HepG2 (cell line): ENCODE measurements around the gene PPM1M. TPM values are rescaled to one million over a fixed set of nuclear protein-coding genes. Genes with fewer than 3 reads are reported as not detected.

Experiments used
- CBX5 ChIP-seq: sonication (generic); formaldehyde crosslinking; IDR thresholded peaks from 2 replicates; pipeline ENCODE4 v1.4.0; 2020; ENCODE audit warnings: missing genetic modification reagents, borderline replicate concordance
- DMAP1 ChIP-seq: IDR thresholded peaks from 2 replicates; pipeline ENCODE4 v1.6.1; 2016
- KAT8 ChIP-seq: IDR thresholded peaks from 2 replicates; pipeline ENCODE4 v1.6.1; 2016; ENCODE audit warnings: missing genetic modification reagents, missing compliant biosample characterization
- KDM5A ChIP-seq: fragments of 200-600 bp; sonication (generic); IDR thresholded peaks from 2 replicates; pipeline ENCODE4 v1.7.0; 2018; ENCODE audit warnings: antibody characterized with exemption, mild to moderate bottlenecking, low read length, borderline replicate concordance
- PHF20 ChIP-seq: sonication (generic); formaldehyde crosslinking; IDR thresholded peaks from 2 replicates; pipeline ENCODE4 v1.5.0; 2020; ENCODE audit warnings: mild to moderate bottlenecking, missing genetic modification reagents
- RFXAP ChIP-seq: sonication (generic); formaldehyde crosslinking; IDR thresholded peaks from 2 replicates; pipeline ENCODE4 v1.4.0; 2020; ENCODE audit warnings: missing genetic modification reagents, borderline replicate concordance
- SRSF9 ChIP-seq: fragments of 200-400 bp; formaldehyde crosslinking; IDR thresholded peaks from 2 replicates; pipeline ENCODE4 v1.6.1; 2018; ENCODE audit warnings: borderline replicate concordance, mild to moderate bottlenecking, low read depth, low read length; ENCODE audit not compliant: insufficient read depth, poor library complexity, severe bottlenecking
- TARDBP ChIP-seq: sonication (generic); formaldehyde crosslinking; IDR thresholded peaks from 2 replicates; pipeline ENCODE4 v1.8.0; 2022; ENCODE audit warnings: mild to moderate bottlenecking, missing genetic modification reagents
- TEAD3 ChIP-seq: optimal IDR thresholded peaks from 2 replicates; pipeline ENCODE3; 2016; ENCODE audit warnings: borderline replicate concordance
- ZBTB21 ChIP-seq: sonication (generic); formaldehyde crosslinking; IDR thresholded peaks from 2 replicates; pipeline ENCODE4 v1.4.0; 2020; ENCODE audit warnings: missing genetic modification reagents
- ZBTB3 ChIP-seq: sonication (generic); formaldehyde crosslinking; IDR thresholded peaks from 2 replicates; pipeline ENCODE4 v1.4.0; 2020; ENCODE audit warnings: low read depth, mild to moderate bottlenecking, moderate library complexity, missing genetic modification reagents, borderline replicate concordance
- ZBTB7B ChIP-seq: sonication (generic); formaldehyde crosslinking; IDR thresholded peaks from 2 replicates; pipeline ENCODE4 v1.4.0; 2020; ENCODE audit warnings: missing genetic modification reagents
- ZNF615 ChIP-seq: sonication (generic); formaldehyde crosslinking; IDR thresholded peaks from 2 replicates; pipeline ENCODE4 v1.5.0; 2020; ENCODE audit warnings: mild to moderate bottlenecking, missing genetic modification reagents, borderline replicate concordance
- ZNF775 ChIP-seq: sonication (generic); formaldehyde crosslinking; IDR thresholded peaks from 2 replicates; pipeline ENCODE4 v1.4.0; 2020; ENCODE audit warnings: missing genetic modification reagents, mild to moderate bottlenecking, moderate library complexity, borderline replicate concordance
- polyA plus RNA-seq, 8 experiments: library from polyadenylated mRNA; depleted of rRNA in 3 of 8; stranded (reverse) in 7 of 8; unstranded in 1 of 8; fragments of >200 nt; fragmentation: Illumina TruSeq in 4 of 8; extraction: Trizol in 4 of 8; gene quantifications; 2 replicates each; pipeline versions ENCODE4 v1.2.1 to v1.2.3, GENCODE V29; 2011 to 2016; ENCODE audit warnings: low read depth in 4 of 8, missing spikeins in 1 of 8, mixed read lengths in 1 of 8; ENCODE audit not compliant: insufficient read depth in 1 of 8
- total RNA-seq, 5 experiments: library from RNA; depleted of rRNA; stranded (reverse); fragments of >200 nt; fragmentation: Illumina TruSeq; extraction: Trizol; gene quantifications; 2 replicates each; pipeline ENCODE4 v1.2.3, GENCODE V29; 2016; ENCODE audit warnings: low read depth in 1 of 5
- TF ChIP-seq, protein P1 (sequence below): sonication (generic); formaldehyde crosslinking; IDR thresholded peaks from 2 replicates; pipeline ENCODE4 v1.5.1; 2020; ENCODE audit warnings: missing genetic modification reagents, mild to moderate bottlenecking, borderline replicate concordance
- TF ChIP-seq, protein P2 (sequence below): sonication (generic); formaldehyde crosslinking; IDR thresholded peaks from 2 replicates; pipeline ENCODE4 v1.4.0; 2020; ENCODE audit warnings: missing genetic modification reagents, borderline replicate concordance
- TF ChIP-seq, protein P3 (sequence below): sonication (generic); formaldehyde crosslinking; IDR thresholded peaks from 2 replicates; pipeline ENCODE4 v1.5.0; 2020; ENCODE audit warnings: missing genetic modification reagents
- TF ChIP-seq, protein P4 (sequence below): sonication (generic); formaldehyde crosslinking; IDR thresholded peaks from 2 replicates; pipeline ENCODE4 v1.8.1; 2023; ENCODE audit warnings: missing genetic modification reagents, inconsistent platforms, borderline replicate concordance
- TF ChIP-seq, protein P5 (sequence below): sonication (generic); formaldehyde crosslinking; IDR thresholded peaks from 2 replicates; pipeline ENCODE4 v1.8.0; 2022; ENCODE audit warnings: missing genetic modification reagents, low read depth, mild to moderate bottlenecking, borderline replicate concordance

Gene PPM1M
- total and polyA plus RNA-seq, 2 of the 13 experiments (the other 11 are each of a cell fraction or from before 2014, with no cell fraction given): 2.5 to 5.9 TPM

DNA sequence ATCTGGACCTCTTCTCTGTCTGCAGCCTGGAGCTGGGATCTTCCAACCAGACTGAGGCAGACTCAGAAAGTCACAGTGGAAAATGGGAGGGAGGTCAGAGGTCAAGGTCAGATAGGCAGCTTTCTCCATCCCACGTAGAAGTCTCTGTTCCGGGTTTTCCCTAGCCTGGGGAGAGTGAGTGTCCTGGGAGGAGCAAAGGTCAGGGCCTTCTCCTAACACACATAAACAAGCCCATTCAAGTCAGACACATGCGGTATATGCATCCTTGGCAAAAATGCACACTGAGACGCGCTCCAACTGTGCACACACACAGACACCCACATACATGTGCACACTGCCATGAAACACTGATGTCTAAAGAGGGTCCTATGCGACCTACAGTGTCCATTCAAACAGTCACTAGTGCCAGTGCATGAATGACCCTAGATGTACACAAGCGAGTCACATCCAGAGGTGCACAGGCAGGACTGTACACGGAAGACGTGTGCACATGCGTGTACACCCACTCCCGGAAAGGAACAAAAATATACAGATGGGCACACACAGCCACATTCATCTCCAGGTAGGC is 7.3 kb upstream of the PPM1M start (continued):
- TF ChIP-seq, protein P1, sequence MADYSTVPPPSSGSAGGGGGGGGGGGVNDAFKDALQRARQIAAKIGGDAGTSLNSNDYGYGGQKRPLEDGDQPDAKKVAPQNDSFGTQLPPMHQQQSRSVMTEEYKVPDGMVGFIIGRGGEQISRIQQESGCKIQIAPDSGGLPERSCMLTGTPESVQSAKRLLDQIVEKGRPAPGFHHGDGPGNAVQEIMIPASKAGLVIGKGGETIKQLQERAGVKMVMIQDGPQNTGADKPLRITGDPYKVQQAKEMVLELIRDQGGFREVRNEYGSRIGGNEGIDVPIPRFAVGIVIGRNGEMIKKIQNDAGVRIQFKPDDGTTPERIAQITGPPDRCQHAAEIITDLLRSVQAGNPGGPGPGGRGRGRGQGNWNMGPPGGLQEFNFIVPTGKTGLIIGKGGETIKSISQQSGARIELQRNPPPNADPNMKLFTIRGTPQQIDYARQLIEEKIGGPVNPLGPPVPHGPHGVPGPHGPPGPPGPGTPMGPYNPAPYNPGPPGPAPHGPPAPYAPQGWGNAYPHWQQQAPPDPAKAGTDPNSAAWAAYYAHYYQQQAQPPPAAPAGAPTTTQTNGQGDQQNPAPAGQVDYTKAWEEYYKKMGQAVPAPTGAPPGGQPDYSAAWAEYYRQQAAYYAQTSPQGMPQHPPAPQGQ (CRISPR knock-in tag): no peak
- TF ChIP-seq SRSF9: no peak
- peak; percentile 98; the same call in 1 of the 2 replicates for TF ChIP-seq TARDBP (CRISPR knock-in tag)
- TF ChIP-seq, protein P2, sequence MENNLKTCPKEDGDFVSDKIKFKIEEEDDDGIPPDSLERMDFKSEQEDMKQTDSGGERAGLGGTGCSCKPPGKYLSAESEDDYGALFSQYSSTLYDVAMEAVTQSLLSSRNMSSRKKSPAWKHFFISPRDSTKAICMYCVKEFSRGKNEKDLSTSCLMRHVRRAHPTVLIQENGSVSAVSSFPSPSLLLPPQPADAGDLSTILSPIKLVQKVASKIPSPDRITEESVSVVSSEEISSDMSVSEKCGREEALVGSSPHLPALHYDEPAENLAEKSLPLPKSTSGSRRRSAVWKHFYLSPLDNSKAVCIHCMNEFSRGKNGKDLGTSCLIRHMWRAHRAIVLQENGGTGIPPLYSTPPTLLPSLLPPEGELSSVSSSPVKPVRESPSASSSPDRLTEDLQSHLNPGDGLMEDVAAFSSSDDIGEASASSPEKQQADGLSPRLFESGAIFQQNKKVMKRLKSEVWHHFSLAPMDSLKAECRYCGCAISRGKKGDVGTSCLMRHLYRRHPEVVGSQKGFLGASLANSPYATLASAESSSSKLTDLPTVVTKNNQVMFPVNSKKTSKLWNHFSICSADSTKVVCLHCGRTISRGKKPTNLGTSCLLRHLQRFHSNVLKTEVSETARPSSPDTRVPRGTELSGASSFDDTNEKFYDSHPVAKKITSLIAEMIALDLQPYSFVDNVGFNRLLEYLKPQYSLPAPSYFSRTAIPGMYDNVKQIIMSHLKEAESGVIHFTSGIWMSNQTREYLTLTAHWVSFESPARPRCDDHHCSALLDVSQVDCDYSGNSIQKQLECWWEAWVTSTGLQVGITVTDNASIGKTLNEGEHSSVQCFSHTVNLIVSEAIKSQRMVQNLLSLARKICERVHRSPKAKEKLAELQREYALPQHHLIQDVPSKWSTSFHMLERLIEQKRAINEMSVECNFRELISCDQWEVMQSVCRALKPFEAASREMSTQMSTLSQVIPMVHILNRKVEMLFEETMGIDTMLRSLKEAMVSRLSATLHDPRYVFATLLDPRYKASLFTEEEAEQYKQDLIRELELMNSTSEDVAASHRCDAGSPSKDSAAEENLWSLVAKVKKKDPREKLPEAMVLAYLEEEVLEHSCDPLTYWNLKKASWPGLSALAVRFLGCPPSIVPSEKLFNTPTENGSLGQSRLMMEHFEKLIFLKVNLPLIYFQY (CRISPR knock-in tag): no peak
- TF ChIP-seq PHF20 (CRISPR knock-in tag): 0 out of 2 replicates have a peak, but pooled peaks have one; percentile 47
- TF ChIP-seq ZBTB3 (CRISPR knock-in tag): 0 out of 2 replicates have a peak, but pooled peaks have one; percentile 58
- 0 out of 2 replicates have a peak, but pooled peaks have one; percentile 32 for TF ChIP-seq ZBTB7B (CRISPR knock-in tag)
- TF ChIP-seq DMAP1 (CRISPR knock-in tag): peak; percentile 55; the same call in 1 of the 2 replicates
- TF ChIP-seq TEAD3 (CRISPR knock-in tag): peak; percentile 42
- 0 out of 2 replicates have a peak, but pooled peaks have one; percentile 56 for TF ChIP-seq RFXAP (CRISPR knock-in tag)
- 0 out of 2 replicates have a peak, but pooled peaks have one; percentile 40 for TF ChIP-seq ZNF775 (CRISPR knock-in tag)
- TF ChIP-seq ZNF615 (CRISPR knock-in tag): no peak
- peak; percentile 44; the same call in 1 of the 2 replicates for TF ChIP-seq CBX5
- 0 out of 2 replicates have a peak, but pooled peaks have one; percentile 17 for TF ChIP-seq KDM5A
- TF ChIP-seq ZBTB21 (CRISPR knock-in tag): no peak
- TF ChIP-seq, protein P3, sequence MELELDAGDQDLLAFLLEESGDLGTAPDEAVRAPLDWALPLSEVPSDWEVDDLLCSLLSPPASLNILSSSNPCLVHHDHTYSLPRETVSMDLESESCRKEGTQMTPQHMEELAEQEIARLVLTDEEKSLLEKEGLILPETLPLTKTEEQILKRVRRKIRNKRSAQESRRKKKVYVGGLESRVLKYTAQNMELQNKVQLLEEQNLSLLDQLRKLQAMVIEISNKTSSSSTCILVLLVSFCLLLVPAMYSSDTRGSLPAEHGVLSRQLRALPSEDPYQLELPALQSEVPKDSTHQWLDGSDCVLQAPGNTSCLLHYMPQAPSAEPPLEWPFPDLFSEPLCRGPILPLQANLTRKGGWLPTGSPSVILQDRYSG (CRISPR knock-in tag): no peak
- TF ChIP-seq, protein P4, sequence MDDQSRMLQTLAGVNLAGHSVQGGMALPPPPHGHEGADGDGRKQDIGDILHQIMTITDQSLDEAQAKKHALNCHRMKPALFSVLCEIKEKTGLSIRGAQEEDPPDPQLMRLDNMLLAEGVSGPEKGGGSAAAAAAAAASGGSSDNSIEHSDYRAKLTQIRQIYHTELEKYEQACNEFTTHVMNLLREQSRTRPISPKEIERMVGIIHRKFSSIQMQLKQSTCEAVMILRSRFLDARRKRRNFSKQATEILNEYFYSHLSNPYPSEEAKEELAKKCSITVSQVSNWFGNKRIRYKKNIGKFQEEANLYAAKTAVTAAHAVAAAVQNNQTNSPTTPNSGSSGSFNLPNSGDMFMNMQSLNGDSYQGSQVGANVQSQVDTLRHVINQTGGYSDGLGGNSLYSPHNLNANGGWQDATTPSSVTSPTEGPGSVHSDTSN (CRISPR knock-in tag): no peak
- peak; percentile 32; the same call in 1 of the 2 replicates for TF ChIP-seq KAT8 (CRISPR knock-in tag)
- TF ChIP-seq, protein P5, sequence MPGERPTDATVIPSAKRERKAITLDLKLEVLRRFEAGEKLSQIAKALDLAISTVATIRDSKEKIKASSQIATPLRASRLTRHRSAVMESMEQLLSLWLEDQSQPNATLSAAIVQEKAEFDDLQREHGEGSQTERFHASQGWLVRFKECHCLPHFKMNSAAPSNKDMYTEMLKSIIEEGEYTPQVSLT: no peak
